Effector CD8-positive, alpha-beta T cell (primary cell): ENCODE data around the gene C5.
"Not testable (repeated sequence)": the region's sequence is repeated elsewhere in the genome, so short reads cannot be mapped to it uniquely, and the experiment has no call there.

Experiments
- DNase-seq: peaks from one replicate; lab custom pipeline; 2025; lab: John Stamatoyannopoulos, UW

Gene C5

DNA sequence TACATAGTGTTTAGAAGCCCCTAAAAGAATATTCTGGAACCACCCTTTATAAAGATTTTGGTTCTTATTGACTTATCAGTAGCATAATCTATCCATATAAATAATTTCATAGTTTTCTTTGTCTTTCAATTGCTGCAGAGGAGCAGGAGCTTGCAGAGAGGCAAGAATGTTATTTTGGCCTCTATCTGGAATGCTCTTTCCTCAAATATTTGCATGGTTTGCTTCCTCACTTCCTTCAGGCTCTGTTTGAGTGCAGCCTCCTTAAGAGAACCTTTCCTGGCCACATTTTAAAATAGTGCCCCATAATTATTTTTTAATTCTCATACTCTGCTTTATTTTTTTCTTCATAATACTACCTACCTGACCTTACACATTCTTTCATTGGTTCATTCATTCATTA is 1.5 kb downstream of the C5 start:
- no peak for DNase-seq

DNA sequence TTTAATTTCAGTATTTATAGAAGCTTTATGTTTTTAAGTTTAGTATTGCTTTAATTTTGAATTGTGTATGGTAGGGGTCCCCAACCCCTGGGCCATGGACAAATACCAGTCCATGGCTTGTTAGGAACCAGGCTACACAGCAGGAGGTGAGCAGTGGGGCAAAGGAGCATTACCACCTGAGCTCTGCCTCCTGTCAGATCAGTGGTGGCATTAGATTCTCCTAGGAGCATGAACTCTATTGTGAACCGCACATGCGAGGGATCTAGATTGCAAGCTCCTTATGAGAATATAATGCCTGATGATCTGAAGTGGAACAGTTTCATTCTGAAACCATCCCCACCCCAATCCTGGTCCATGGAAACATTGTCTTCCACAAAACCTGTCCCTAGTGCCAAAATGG is 1.9 kb downstream of the C5 start:
- no peak for DNase-seq

DNA sequence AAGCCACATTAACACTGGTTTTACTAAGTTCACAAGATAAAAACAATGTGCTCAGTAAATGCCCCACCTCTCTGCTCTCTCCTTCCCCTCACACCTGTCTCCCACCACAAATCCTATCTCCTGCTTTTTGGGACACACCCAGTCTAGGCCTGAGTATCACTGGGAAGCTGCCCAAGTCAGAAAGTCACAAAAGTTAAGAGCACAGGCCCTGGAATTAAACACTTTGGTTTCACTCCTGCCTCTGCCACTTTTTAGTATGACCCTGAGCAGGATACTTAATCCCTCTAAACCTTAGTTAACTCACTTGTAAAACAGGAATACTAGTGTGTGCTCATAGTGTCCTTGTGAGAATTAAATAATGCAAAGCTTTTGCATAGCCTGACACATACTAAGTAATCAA is 11.3 kb downstream of the C5 start:
- no peak for DNase-seq

DNA sequence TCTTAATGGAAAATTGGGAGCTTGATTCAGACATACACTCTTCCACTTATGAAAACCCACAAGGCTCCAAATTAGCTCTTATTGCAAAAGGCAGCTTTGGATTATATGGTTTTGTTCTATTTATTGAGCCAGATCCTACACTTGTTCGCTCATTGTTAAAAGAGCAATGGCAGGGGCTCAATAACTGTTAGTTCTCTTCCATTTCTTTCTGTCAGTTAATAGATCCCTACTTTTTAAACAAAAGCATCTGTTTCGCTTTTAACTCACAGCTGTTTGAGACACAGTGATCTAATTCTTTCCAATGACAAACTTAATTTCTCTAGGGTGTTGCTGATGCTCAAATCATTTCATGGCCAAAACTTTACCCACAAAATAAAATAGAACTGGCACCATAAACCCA is 11.7 kb downstream of the C5 start:
- no peak for DNase-seq

DNA sequence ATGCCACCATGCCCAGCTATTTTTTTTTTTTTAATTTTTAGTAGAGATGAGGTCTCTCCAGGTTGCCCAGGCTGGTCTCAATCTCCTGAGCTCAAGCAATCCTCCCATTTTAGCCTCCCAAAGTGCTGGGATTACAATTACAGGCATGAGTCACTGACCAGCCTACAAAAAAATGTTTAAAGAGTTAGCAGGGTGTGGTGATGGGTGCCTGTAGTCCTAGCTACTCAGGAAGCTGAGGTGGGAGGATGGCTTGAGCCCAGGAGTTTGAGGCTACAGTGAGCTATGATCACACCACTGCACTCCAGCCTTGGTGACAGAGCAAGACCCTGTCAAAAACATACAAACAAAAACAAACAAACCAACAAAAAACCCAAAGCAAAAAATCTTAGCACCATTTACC is 14.4 kb downstream of the C5 start:
- DNase-seq = not testable (repeated sequence)

DNA sequence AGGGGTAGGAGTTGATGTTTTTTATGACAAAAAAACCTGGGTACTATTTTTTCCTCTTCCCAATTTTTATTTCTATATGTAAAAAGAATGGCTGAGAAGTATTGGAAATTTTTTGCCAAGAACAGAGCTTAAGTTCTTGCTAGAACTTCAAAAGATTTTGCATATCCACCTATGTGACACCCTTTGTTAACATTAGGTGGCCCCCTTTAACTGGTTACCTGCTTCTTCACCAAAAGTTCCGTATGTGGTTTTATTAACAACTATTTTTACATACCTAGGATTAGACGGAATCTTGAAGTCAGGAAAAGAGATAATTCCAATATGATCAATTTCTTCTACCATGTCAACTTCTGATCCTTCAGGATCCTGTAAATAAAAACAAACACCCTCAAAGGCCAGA is 15.5 kb downstream of the C5 start:
- no peak for DNase-seq

DNA sequence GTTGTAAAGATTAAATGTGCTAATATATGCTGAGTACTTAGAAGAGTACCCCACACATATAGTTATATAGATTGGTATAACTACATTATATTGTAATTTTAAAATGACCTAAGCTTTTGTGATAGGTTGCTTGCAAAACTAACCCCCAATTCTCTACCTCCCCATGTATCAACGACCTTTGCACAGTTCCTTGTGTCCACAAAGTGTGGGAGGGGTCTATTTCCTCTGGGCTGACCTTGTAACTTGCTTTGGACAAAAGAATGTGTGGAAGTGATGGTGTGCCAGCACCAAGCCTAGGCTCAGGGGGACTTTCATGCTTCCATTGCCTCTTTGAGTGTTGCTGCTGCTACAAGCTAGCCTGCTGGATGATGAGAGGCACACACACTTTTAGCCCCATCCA is 20.6 kb downstream of the C5 start:
- DNase-seq = no peak

DNA sequence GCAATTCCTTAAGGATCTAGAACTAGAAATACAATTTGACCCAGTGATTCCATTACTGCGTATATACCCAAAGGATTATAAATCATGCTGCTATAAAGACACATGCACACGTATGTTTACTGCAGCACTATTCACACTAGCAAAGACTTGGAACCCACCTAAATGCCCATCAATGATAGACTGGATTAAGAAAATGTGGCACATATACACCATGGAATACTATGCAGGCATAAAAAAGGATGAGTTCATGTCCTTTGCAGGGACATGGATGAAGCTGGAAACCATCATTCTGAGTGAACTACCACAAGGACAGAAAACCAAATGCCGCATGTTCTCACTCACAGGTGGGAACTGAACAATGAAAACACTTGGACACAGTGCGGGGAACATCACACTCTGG is 21.8 kb downstream of the C5 start:
- DNase-seq = not testable (repeated sequence)

DNA sequence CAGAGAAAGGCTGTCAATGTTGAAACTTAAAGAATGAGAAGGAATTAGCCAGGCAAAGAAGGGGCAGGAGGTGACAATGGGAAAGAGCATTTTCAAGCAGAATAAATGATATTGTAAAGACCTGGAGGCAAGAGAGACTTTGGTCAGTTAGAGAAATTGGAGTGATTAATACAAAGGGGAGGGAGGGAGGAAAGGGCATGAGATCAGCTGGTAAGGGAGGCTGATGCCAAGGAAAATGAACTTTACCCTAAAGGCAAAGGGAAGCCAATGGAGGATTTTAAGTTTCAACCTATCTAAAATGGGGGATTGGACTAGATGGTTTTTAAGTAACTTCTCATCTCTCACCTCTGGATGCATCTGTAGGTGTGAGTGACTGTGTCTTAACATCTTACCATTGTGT is 23.3 kb downstream of the C5 start:
- no peak for DNase-seq

DNA sequence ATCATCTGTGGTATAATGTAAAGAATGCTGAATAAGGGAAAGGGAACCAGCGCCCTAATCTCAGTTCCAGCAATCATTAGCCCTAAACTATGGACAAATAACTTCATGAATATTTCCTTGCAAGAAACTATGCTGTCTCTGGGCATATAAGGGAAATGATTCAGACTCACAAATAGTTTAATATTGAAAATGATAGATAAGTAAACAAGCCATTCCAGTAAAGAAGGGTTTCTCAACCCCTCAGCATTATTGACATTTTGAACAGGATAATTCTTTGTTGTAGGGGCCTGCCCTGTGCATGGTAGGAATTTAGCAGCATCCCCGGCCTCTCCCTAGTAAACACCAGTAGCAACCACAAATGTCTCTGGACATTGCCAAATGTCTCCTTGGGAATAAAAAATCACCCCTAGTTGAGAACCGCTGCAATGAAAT is 23.8 kb downstream of the C5 start:
- no peak for DNase-seq

DNA sequence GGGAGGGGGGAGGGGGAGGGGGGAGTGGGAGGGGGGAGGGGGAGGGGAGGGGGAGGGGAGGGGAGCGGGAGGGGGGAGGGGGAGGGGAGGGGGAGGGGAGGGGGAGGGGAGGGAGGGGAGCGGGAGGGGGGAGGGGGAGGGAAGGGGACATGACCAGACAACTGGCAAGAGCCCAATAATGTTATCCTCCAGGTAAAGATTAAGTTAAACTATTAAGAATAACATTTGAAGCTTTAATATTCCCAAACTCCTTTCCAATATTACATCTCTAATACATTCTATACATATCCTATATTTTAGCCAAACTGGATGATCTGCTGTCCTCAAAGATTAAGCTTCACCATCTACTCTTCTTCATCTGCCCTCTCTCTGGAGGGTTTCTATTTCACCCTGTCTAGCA is 25.8 kb downstream of the C5 start:
- DNase-seq = no peak

DNA sequence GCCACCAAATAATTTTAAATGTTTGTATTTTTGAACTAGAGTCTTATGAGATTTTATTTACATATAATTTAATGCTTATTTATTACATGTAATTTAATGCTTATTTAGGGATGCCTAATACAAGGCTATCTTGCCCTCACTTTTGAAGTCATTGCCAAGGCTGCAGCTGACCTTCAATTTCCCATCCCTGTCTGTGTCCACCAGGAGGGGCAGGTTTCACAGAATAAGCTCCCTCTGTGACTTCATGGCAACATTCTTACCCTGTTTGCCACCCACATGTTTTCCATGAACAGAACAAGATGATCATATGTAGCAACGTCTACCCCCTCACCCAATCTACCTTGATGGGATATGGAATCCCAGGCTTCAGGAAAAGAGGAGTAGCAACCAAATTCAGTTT is 27.0 kb downstream of the C5 start:
- DNase-seq = no peak

DNA sequence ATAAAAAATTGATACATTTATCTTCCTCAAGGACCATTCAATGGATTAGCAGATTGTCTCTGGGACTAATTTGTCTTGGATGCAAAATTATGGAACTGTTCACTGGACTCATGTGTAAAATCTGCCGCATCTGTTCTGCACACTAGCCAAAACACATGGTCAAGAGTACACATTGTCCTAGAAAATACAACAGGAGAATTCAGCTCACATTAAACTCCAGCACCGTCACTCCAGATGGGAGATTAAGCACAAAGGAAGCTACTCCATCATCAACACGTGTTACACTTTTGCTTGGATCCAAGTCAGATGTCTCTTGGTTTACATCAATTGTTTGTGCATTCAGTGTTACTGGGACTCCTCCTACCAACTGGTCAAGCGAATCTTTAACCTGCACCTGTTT is 28.8 kb downstream of the C5 start:
- DNase-seq = no peak

DNA sequence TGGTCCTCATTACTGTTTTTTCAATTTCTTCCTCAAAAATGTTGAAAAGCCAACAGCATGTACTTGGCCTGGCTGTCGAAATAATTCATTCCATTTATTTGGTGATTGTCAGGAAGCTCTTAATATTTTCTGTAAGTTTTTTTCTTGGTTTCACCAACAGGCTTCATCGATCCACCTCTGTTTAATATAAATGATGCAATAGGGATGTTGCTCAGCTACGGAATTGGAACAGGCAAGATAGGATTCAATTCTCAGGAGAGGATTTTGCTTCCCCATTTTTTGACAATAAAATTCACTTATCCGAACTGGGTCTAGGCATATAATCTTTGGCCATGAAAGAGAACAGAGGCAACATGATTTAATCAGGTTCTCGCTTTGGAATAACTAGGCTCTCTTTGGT is 30.8 kb downstream of the C5 start:
- no peak for DNase-seq

DNA sequence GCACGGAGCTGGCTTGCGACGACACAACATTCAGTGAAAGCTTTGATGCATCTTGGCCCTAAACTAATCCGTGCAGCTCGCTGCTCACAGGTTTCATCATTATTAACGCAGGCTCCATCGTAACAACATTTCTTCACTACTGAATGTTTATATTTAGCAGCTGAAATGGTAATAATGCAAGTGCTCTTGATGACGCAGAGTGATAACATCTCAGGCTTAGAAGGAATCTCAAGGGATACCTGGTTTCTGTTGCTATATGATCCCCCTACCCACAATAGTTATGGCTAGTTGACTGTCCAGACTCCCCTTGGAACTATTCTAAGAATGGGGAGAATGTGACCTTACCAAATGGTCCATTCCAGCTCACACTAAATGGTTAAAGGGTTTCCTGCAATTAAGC is 36.2 kb downstream of the C5 start:
- no peak for DNase-seq

DNA sequence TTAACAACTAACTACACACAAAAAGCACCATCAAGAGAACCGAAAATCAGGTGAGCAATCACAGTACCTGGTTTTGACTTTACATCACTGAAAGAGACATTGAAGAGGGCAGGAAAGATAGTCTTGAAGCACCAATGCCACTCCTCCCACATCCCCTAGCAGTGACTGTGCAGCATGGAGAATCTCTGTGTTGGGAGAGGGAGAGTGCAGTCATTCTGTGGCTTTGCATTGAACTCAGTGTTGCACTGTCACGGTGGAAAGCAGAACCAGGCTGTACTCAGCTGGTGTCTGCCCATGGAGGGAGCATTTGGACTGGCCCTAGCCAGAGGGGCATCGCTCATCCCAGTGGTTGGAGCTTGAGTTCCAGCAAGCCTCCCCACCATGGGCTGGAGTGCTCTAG is 40.4 kb downstream of the C5 start:
- no peak for DNase-seq

DNA sequence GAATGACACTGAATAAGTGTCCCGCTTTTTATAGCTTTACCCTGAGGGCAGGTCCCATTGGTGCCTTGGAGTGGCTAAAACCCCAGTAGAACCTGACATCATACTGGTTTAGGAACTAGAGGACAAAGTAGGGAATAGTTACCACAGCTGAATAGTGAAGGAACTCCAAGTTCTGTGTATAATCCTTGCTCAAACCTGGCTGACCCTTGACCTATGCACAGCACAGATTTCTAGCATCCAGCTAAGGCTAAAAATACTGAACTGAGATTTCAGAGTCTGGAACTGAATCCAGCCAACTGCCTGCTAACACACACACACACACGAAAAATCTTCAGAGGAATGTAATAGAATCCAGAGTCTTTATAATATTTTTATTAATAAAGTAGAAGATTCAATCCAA is 50.8 kb downstream of the C5 start:
- no peak for DNase-seq

DNA sequence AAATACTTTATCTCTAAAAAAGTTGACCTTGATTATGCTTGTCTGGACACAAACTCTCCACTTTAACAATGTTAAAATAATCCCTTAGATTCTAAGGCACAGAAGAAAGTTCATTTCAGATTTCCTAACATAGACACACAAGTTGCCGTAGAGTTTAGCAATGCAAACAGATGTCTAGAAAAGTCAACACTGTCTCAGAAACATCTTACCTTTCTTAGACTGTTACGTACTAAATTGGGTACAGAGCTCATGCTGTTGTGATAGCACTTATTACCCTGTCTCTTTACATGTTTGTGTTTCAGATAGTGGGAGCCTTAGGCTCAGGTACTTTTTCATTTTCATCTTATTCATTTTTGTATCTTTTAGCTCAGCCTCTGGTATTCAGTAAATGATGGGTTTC is 52.0 kb downstream of the C5 start:
- no peak for DNase-seq

DNA sequence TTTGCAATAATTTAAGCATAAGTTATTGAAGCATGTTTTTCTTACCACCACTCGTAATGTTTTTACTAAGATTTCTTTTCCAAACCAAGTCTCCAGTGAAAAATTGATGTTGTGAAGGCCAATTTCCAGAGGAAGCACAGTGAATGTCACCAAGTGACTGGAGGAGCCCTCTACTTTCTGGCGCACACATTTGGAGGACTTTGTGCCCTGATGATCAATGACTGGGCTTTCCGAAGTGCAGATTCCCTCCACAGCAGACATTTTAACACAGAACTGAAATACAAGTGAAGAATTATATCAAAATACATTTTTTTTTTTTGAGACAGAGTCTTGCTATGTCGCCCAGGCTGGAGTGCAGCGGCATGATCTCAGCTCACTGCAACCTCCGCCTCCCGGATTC is 52.6 kb downstream of the C5 start:
- no peak for DNase-seq

DNA sequence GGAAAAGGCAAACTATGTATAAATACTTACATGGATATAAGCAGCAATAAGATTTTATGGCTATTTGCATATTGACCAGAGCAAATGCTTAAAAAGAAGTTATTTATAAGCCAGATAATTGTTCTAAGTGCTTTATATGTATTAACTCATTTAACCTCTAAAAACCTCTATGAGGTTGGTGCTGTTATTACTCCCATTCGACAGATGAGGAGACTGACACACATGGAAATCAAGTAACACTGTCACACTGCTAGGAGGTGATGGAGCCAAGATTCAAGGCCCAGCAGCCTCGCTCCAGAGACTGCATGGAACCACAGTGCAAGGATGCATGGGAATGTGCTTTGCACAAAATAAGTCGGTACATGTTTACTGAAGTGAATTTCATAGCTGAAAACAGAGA is 53.7 kb downstream of the C5 start:
- no peak for DNase-seq

DNA sequence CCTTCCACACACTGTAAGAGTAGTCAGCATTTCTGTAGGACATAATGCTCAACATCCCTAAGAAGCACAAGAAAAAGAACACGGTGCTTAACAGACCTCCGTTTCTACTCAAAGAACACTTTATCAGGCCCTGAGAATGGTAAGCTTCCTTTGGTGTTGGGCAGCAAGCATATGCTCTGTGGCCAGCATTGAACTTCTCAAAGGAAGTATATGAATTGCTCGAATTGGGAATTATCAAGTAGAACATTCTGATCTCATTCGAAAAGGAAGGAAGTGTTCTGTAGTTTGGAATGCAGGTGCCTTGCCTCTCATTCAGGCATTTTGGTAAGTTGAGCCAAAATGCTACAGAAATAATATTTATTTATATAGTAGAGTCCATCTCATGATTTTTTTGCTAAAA is 61.0 kb downstream of the C5 start:
- DNase-seq = no peak

DNA sequence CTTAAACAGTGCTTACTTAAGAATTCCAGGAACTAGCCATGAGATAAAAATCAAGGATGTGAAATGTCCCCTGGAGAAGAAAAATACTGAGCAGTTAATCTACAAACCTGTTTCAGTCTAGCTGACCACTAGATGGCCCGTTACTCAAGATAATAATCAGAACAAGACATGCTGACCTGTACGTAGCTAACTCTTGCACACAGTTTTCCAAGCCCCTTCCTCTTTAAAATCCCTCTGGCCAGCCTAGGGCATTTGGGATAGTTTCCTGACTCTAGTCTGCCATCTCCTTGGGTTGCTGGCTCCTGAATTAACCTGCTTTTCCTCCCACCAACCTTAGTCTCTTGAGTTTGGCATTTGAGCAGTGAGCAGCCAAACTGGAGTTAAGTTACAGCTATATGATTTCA is 64.3 kb downstream of the C5 start:
- DNase-seq = no peak

DNA sequence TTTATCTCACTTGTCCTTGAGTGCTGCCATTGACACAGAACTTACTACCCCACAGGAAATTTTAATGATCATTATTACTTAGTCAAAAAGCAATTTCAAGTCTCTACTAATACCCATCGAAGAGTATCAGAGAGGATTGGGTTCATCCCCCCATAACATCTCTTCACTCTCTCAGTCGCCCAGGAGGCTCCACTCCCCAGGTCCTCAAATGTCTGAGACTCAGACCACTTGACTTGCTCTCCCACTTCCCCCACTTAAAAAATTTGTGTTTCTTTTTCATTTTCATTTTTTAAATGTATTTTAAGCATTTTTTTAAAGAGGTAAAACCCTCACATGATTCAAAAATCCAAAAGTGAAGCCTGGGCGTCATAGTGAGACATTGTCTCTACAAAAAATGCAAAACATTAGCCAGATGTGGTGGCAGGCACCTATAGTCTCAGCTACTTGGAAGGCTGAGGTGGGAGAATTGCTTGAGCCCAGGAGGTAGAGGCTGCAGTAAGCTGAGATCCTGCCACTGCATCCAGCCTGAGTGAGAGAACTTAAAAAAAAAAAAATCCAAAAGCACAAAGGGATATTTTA is 66.7 kb downstream of the C5 start:
- no peak for DNase-seq

DNA sequence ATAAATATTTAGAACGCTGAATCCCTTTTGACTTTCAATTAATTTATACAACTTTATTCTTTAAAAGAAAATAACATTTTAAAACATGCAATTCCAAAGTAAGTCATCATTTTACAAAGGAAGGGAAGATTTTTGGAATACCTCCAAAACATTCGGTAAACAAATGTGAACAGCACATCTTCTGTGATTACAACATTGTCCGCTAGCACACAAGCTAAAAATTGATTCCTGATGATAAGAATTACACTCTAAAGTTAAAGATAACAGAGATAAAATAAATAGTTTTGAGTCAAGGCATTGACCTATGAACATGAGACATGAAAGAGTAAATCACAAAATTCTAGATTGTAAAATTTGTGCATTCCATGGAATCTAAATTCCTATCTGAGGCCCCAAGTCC is 67.2 kb downstream of the C5 start:
- DNase-seq = no peak

DNA sequence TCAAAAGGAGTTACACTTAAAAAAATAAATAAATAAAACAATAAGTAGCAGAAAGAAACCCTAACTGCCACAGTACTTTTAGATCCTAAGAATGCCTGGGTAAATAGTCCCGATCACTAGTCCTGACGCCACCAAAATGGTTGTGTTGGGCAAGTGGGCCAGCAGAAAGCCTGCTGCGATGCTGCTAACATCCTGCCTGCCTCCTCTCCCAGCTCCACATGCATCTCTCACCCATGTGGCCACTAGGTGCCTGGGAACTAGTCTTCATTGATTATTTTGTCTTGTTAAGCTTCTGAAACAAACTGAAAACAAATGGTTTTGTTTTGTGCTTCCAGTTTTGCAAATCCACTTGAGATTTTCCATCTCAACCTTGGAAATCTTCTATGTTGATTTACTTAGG is 69.1 kb downstream of the C5 start:
- DNase-seq = no peak
